Colonic mucosa (tissue), 4 donors: Measurements from ENCODE around the gene ENTR1. TPM values are rescaled to one million over a fixed set of nuclear protein-coding genes. Genes with fewer than 3 reads are reported as not detected.

Experiments used
- DNase-seq: peaks from one replicate; pipeline ENCODE4 v3.0.0-alpha.2; 2020
- H3K27ac ChIP-seq: fragments of 200-600 bp; one replicate; pipeline ENCODE4 v1.8.0; 2021
- H3K27me3 ChIP-seq: fragments of 200-600 bp; one replicate; pipeline ENCODE4 v1.8.0; 2021
- H3K36me3 ChIP-seq: fragments of 200-600 bp; one replicate; pipeline ENCODE4 v1.8.0; 2021
- H3K4me1 ChIP-seq: fragments of 200-600 bp; one replicate; pipeline ENCODE4 v1.8.0; 2021; ENCODE audit warnings: mild to moderate bottlenecking
- H3K4me3 ChIP-seq: fragments of 200-600 bp; one replicate; pipeline ENCODE4 v1.8.0; 2021
- H3K9ac ChIP-seq, 2 donors: one replicate each; pipeline ENCODE4 v1.7.0; 2013; ENCODE audit warnings: control low read depth in 2 of 2, low read depth in 2 of 2, low read length in 2 of 2
- H3K9me3 ChIP-seq: fragments of 200-600 bp; one replicate; pipeline ENCODE4 v1.8.0; 2021
- intact Hi-C: fragments of 100-400 bp; cut with DNase I; formaldehyde crosslinking; loops from one replicate; pipeline ENCODE4 v1.14.1; 2022
- total RNA-seq, 2 donors: library from RNA; stranded (reverse); fragmentation: NEBNext Ultra II Directional in 1 of 2; extraction: Animal tissue kit (Norgen Biotek cat#: 25700) in 1 of 2; gene quantifications; one replicate each; pipeline ENCODE4 v1.2.1, GENCODE V29; 2021
- TF ChIP-seq, protein P1 (sequence below): fragments of 200-600 bp; IDR thresholded peaks from one replicate; pipeline ENCODE4 v1.8.0; 2022; ENCODE audit warnings: antibody characterized with exemption, mild to moderate bottlenecking
- donor health status: healthy.
- donor health status: DM: no; HTN: no; CAD: no.
- donor health status: DM: no; HTN: no; CAD: no.

Gene ENTR1
- total RNA-seq, 2 donors from 2014 or later, result 24.5 to 48.4 TPM

DNA sequence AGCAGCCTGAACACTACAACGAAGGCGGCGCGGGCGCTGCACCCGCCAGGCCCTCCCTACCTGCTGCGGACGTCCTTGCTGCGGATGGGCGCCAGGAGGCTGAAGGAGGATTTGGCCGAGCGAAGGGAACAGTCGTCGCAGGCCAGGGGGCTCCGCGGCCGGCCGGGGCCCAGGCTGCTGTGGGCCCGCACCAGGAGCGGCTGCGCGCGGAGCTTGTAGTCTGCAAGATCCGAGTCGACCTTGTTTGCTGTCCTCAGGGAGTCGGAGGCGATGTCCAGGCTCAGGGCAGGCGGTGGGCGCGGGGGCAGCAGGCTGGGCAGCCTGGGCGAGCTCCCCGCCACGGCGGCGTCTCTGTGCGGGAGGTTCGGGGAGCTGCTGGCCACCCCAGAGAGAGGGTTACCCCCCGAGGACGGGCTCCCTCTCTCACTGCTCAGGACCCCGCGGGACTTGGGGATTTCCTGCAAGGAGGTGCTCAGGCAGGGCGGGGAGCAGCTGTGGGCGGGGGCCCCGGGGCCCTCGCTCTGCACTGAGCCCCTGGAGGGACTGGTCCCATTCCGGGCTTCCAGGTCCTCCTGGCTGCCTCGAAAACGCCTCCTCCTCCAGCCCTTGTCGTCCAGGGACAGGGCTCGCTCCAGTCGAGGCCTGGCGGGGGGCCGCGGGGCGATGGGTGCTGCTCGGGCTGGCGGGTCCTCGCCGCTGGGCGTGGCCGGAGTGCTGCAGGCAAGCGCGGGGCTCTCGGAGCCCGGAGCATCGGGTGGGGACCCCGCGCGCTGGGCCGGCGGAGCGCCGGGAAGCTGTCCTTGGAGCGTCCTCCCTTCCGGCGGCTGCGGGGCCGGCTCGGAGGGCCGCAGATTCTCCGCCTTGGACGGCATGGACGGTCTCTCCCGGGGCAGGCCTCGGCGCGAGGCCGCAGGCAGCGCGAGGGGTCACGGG, 28.4 kb upstream of the ENTR1 start:
- TF ChIP-seq, protein P1, sequence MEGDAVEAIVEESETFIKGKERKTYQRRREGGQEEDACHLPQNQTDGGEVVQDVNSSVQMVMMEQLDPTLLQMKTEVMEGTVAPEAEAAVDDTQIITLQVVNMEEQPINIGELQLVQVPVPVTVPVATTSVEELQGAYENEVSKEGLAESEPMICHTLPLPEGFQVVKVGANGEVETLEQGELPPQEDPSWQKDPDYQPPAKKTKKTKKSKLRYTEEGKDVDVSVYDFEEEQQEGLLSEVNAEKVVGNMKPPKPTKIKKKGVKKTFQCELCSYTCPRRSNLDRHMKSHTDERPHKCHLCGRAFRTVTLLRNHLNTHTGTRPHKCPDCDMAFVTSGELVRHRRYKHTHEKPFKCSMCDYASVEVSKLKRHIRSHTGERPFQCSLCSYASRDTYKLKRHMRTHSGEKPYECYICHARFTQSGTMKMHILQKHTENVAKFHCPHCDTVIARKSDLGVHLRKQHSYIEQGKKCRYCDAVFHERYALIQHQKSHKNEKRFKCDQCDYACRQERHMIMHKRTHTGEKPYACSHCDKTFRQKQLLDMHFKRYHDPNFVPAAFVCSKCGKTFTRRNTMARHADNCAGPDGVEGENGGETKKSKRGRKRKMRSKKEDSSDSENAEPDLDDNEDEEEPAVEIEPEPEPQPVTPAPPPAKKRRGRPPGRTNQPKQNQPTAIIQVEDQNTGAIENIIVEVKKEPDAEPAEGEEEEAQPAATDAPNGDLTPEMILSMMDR, result no peak
- H3K4me1 ChIP-seq, result peaks cover 11% of the 10 kb centered on the region
- H3K9me3 ChIP-seq, result no peaks in the 10 kb centered on the region
- intact Hi-C loops, result no loop called here
- peaks cover 13% of the 10 kb centered on the region for H3K36me3 ChIP-seq
- H3K27me3 ChIP-seq, result no peaks in the 10 kb centered on the region
- H3K9ac ChIP-seq, result peak overlapping the region; percentile 73 to 90
- peak; percentile 37 for DNase-seq
- H3K4me3 ChIP-seq, result peak overlapping the region; percentile 97
- peak overlapping the region; percentile 47 for H3K27ac ChIP-seq

DNA sequence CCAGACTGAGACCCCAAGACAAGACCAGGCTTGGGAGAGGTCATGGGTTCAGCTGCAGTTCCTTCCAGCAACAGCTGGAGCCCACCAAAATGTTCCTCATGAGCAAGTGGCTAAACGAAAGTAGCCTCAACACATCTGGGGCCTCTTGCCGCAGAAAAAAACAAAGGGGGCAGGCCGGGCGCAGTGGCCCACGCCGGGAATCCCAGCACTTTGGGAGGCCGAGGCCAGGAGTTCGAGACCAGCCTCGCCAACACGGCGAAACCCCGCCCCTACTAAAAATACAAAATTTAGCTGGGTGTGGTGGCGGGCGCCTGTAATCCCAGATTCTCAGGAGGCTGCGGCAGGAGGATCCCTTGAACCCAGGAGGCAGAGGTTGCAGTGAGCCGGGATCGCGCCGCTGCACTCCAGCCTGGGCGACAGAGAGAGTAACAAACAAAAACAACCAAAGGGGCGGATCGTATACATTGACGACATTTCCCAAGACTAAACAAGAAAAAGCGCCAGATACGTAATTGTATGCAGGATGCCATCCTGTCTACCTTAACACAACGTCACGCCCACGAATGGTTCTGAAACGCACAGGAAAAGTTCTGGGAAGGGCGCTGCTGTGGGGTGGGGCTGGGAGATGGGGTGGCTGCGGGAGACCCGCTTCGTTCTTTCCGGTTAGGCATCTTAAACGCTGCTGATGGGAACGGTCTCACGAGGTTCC, 27.6 kb upstream of the ENTR1 start:
- Histone ChIP-seq H3K27me3 (no peaks in the 10 kb centered on the region), H3K9me3 (no peaks in the 10 kb centered on the region), H3K9ac (peak overlapping the region; percentile 43 to 73), H3K36me3 (peaks cover 4% of the 10 kb centered on the region), H3K4me1 (peaks cover 11% of the 10 kb centered on the region), H3K27ac (no peak overlapping the region), H3K4me3 (peak overlapping the region; percentile 97)
- TF ChIP-seq, protein P1, result no peak
- intact Hi-C loops, result no loop called here
- no peak for DNase-seq

DNA sequence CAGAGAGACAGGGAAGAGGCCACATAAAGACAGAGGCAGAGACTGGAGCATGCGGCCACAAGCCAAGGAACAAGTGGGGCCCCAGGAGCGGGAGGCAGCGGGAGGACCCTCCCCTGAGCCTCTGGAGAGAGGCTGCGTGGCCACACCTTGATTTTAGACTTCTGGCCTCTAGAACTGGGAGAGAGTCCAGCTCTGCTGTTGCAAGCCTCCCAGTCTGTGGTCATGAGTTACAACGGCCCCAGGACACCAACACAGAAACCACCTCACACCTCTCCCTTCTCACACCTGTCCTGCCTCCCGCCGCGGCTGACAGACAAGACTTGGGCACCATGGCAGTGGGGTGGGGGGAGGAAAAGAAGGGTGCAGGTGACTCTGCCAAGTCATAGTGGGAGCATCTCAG, 27.0 kb upstream of the ENTR1 start:
- peak overlapping the region in 1 of 2 donors; percentile 43 for H3K9ac ChIP-seq
- TF ChIP-seq, protein P1, result no peak
- H3K4me3 ChIP-seq, result no peak overlapping the region
- H3K27me3 ChIP-seq, result no peaks in the 10 kb centered on the region
- H3K9me3 ChIP-seq, result no peaks in the 10 kb centered on the region
- intact Hi-C loops, result no loop called here
- H3K4me1 ChIP-seq, result peaks cover 11% of the 10 kb centered on the region
- H3K27ac ChIP-seq, result no peak overlapping the region
- DNase-seq, result no peak
- H3K36me3 ChIP-seq, result peaks cover 3% of the 10 kb centered on the region

DNA sequence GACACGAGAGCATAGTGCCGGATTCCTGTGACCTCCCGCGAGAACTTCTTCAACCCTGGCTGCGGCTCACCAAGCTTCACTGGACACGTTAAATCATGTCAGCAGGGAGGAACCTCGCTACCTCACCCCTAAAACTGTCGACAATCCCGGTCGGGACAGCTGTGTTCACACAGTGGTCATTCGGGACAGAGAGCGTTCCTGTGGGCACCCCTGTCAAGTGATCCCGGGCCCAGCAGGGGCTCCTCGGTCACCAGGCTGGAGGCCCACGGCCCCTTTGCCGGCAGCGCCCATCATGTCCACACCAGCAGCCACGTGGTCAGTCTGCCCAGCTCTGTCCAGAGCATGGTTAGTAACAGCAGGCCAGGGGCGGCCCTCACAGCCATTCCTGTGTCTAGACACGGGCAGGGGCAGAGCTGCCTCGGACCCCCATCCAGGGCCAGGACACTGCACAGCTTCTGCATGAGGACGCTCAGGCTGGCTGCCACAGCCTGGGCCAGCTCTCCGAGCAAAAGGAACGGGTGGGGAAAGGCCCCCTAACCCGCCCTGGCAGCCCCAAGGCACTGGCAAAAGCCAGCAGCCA, 25.7 kb upstream of the ENTR1 start:
- peaks cover 11% of the 10 kb centered on the region for H3K4me1 ChIP-seq
- DNase-seq, result no peak
- TF ChIP-seq, protein P1, result no peak
- no peak overlapping the region for H3K27ac ChIP-seq
- intact Hi-C loops, result no loop called here
- no peak overlapping the region for H3K9ac ChIP-seq
- no peak overlapping the region for H3K4me3 ChIP-seq
- no peaks in the 10 kb centered on the region for H3K36me3 ChIP-seq
- no peaks in the 10 kb centered on the region for H3K27me3 ChIP-seq
- H3K9me3 ChIP-seq, result no peaks in the 10 kb centered on the region

DNA sequence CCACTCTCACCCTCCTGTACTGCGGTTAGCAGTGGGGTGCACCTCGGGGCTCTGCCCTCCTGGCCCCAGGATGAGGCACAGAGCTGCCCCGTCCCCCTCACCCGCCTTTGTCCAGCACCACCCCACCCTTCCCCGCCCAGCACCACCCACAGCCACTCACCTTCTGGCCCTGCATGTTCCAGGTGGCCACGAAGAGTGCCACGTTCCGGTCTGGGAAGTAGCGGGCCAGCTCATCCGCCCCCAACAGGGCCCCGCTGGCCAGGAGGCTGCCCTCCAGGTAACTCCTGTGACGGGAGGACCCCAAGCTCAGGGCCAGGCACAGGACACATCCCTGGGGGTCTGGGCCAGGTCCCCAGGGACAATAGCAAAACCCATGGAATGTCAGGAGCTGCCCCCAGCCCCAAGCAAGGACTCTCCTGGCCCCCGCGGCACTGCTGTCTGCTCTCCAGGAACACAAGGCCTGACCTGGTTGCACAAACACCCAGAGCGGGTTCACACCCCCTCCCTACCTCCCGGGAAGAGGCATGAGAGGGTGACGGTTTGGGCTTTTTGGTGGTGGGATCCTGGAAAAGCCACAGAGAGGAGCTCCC, 24.3 kb upstream of the ENTR1 start:
- no peak overlapping the region for H3K9ac ChIP-seq

More for the DNA sequence above, 24.3 kb upstream of the ENTR1 start:
- Histone ChIP-seq H3K9me3 (no peaks in the 10 kb centered on the region), H3K4me3 (no peak overlapping the region), H3K27ac (no peak overlapping the region), H3K27me3 (no peaks in the 10 kb centered on the region), H3K36me3 (no peaks in the 10 kb centered on the region), H3K4me1 (peaks cover 11% of the 10 kb centered on the region)
- intact Hi-C loops, result no loop called here
- TF ChIP-seq, protein P1, result no peak
- no peak for DNase-seq
